GM12891 (cell line): ENCODE results near the gene IL31RA.

Source experiments
- POLR2A ChIP-seq: IDR thresholded peaks from 2 replicates; pipeline ENCODE4 v1.6.1; 2011; ENCODE audit warnings: low read depth, low read length, control low read depth
- POLR2AphosphoS5 ChIP-seq: IDR thresholded peaks from 2 replicates; pipeline ENCODE4 v1.6.1; 2011; ENCODE audit warnings: low read depth, low read length, control low read depth
- POU2F2 ChIP-seq: IDR thresholded peaks from 2 replicates; pipeline ENCODE4 v1.6.1; 2011; ENCODE audit warnings: low read depth, mild to moderate bottlenecking, control low read depth, low read length, moderate library complexity
- SPI1 ChIP-seq: IDR thresholded peaks from 2 replicates; pipeline ENCODE4 v1.6.1; 2011; ENCODE audit warnings: low read depth, low read length, control low read depth
- TAF1 ChIP-seq: IDR thresholded peaks from 2 replicates; pipeline ENCODE4 v1.6.1; 2011; ENCODE audit warnings: low read depth, low read length, control low read depth

- TF ChIP-seq POLR2AphosphoS5 (no peak), TAF1 (no peak), POLR2A (no peak), POU2F2 (no peak), SPI1 (no peak)
These were observed 43.0 kb downstream of the IL31RA start for GRCh38 chr5:55894135-55894534.
